Peyer's patch (tissue), 4 donors: ENCODE results near the gene TFDP1.

Source experiments
- CTCF ChIP-seq, 6 experiments: fragments of 450-650 bp in 4 of 6; fragments of 200-600 bp in 2 of 6; sonication (generic) in 1 of 6; IDR thresholded peaks; one replicate each; pipeline ENCODE4 v1.5.1; 2017 to 2019; ENCODE audit warnings: antibody characterized with exemption in 6 of 6, mild to moderate bottlenecking in 3 of 6, moderate library complexity in 1 of 6
- POLR2A ChIP-seq, 2 donors: fragments of 450-650 bp; IDR thresholded peaks; one replicate each; pipeline ENCODE4 v1.5.1; 2017; ENCODE audit warnings: antibody characterized with exemption in 2 of 2, mild to moderate bottlenecking in 2 of 2, moderate library complexity in 2 of 2

- TF ChIP-seq CTCF (IDR thresholded peaks at IDR 0.05) (no peak), POLR2A (IDR thresholded peaks at IDR 0.05) (no peak)
Observed at GRCh38 chr13:113627136-113627535, 42.6 kb downstream of the TFDP1 start.
